Femur (tissue), 1 donor: ENCODE results near the gene GNGT2.

ENCODE experiments used
- DNase-seq: peaks from one replicate; pipeline ENCODE4 v3.0.0-alpha.2; 2017

Gene GNGT2

DNA sequence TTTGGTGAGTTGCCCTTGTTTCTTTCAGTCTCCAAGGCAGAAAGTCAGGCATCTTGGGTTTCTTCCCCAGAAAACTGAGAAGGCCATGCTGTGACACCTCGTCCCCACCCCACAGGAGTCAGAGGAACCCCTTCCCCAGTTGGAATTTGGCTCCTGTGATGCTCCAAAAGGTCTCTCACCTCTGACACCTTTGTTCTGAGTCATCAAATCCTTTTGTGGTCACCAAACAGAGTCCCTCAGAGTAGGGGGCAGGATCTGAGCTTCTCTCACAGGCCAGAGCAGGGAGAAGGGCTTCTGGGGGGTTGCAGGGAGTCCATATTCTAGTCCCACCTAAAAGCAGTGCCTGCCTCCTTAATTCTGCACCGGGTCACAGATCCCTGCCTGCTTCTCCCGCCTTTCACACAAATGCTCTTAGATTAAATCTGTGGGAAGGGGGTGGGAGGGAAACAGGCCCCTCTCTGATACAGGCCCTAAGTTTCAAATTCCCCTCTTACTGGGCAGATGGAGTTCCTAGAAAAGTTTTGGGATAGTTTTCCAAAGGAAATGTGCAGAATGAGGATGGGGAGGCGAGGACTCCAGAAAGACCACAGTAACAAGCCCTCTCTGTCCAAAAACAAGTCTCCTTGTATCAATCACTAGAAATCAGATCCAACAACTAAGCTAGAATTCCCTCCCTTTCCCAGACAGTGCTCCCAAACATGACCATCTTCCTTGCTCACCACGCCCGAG is 18.9 kb upstream of the GNGT2 start:
- no peak for DNase-seq

DNA sequence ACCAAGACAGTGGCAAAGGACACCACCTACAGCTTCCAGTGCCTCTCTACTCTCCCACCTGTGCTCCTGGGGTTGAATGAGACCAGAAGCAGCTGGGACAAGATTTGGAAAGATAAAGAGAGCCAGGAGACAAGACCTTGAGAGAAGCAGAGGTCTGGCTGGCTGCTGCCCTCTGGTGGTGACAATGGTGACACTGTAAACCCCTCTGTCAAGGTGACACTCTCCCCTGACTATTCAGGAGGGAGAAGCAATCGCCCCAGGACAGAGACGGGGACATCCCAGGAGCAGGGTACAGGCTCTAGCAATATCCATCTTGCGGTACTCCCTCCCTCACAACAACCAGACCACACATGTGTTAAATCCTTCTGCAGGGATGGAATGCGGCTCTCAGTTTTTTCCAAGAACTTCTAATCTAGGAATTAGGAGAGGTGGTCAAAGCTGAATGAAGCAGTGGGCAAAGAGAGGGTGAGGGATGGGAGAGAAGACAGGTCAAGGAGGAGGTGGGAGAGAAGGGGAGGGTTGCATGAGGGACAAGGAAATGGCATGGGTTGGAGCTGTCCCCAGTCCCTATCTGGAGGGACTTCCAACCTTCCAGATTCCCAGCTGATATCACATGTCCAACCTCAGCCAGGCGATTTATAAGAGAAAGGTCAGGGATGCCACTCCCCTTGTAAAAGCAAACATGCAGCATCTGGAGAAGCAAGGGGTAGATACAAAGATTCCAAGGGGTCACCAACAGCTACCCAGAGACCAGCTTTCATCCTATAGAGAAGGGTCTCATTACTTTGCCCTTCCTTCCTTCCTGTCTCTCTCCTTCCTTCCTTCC is 17.3 kb upstream of the GNGT2 start:
- peak; percentile 72 for DNase-seq

DNA sequence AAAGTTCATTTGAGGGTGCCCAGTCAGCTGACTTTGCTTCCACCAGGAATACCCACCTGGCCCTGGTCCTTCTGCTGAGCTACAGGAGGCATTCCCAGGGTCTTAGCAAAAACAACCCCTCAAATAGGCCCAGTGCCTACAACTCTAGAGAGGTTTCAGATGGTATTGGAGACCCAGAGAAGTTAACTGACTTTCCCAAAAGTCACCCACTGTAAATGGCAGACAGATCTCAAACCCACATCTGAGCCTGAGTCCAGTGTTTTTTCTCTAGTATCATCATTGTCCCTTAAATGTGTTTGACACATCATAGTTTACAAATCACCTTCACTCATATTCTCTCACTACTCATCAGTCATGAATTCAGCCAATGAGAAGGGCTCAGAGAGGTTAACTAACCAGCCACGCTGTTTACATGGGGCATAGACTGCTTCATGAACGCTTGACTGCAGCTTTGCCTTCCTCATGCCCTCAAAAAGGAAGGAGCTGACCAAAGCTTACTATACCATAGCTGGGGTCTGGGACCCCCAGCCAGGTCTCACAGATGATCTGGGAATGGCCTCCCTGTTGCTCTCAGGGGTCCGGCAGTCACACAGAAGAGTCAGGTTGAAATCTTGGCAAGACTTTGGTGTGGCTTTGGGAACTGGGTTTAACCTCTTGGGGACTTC is 16.5 kb upstream of the GNGT2 start:
- DNase-seq = no peak

DNA sequence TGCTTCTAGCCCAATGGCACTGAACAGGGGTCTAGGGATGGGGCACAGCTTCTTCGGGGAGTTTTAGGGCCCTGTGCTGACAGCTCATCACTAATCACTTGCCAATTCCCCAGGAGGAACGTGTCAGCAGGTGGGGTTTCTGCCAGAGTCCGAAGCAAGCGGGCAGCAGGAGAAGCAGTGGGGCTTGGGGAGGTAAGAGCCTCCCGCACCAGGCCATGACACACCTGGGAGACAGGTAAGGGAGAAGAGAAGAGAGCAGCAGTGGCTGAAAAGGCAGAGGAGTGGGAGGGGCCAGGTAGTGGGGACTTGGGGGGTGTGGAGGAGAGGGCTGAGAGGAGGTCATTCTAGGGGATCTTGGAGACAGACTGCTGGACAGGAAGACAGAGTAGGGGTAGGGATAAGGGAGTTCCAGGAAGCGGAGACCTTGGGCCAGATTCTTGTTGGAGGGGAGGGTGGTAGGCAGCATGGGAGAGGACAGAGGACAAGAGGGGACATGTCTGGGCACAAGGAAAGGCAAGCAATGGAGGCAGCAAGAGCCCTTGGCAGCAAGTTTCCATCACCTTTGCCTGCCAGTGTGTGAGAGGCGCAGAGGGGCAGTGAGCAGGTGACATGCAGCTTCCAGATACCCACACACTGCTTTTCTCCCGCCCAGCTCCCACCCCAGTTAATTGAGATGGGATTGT is 15.3 kb upstream of the GNGT2 start:
- DNase-seq = no peak

DNA sequence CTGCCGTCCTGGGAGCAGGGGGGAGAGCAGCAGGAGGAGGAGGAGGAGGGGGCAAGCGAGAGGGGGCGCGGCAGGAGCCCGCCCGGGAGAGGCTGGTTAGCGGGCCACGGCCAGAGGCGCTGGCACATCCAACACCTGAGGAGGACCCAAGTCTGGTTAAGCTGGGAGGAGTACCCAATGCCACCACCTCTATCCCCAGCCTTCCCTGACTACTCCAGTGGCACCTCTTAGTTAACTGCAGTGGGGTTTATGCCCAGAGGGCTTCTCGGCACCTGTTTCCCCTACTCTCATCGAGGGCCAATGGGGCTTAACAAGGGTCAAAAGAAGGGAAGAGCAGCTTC is 14.6 kb upstream of the GNGT2 start:
- DNase-seq = no peak

DNA sequence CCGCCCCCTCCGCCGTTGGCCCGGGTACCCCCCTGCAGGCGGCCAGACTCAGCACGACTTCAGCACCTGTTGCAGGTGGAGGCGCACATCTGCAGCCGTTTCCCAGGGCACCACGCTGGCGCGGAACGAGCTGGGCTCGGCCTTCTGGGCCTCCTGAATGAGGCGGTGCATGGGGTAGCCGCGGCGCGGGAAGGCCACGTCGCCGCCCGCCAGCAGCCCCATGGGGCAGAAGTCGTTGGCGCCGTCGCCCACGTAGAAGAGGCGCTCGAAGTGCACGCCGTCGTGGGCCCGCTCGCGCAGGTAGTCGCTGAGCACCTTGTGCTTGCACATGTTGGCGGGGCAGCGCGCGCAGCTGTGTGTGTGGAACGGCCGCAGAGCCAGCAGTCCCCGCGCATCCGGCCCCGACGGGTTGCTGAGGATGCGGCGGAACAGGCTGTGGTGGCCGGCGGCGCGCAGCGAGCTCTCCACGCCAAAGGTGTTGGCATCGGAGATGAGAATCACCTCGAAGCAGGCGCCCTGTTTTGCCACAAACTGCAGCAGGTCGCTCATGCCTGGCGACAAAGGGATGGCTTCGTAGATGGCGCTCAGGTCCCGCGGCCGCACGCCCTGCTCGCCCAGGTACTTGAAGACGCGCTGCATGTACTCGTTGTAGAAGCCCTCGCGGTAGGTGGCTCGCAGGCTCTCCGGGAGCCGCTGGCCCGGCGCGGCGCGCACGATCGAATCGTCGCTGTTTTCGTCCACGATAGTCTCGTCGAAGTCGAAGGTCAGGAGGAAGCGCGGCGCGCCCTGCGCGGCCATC is 14.0 kb upstream of the GNGT2 start:
- no peak for DNase-seq

- DNase-seq = peak; percentile 65
Measured at GRCh38 chr17:49223517-49224197, 13.3 kb upstream of the GNGT2 start.

DNA sequence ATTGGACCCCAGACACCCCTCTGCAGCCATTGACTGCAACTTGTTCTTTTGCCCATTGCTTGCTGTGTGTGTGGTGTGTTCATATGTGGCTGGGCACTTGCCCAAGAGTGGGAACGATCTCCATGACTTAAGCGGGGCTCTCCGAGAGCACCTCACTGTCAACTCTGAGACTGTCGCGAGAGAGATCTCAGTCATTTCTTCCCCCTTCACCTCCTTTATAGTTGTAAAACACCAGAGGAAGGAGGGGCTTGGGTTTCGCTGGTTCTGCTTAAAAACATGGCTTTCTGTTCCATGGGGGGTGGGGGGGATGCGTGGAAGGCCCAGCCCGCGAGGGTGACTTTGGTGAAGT is 12.8 kb upstream of the GNGT2 start:
- DNase-seq = no peak

GRCh38 chr17:49219987-49220386 is 9.6 kb upstream of the GNGT2 start:
- DNase-seq = peak; percentile 55

DNA sequence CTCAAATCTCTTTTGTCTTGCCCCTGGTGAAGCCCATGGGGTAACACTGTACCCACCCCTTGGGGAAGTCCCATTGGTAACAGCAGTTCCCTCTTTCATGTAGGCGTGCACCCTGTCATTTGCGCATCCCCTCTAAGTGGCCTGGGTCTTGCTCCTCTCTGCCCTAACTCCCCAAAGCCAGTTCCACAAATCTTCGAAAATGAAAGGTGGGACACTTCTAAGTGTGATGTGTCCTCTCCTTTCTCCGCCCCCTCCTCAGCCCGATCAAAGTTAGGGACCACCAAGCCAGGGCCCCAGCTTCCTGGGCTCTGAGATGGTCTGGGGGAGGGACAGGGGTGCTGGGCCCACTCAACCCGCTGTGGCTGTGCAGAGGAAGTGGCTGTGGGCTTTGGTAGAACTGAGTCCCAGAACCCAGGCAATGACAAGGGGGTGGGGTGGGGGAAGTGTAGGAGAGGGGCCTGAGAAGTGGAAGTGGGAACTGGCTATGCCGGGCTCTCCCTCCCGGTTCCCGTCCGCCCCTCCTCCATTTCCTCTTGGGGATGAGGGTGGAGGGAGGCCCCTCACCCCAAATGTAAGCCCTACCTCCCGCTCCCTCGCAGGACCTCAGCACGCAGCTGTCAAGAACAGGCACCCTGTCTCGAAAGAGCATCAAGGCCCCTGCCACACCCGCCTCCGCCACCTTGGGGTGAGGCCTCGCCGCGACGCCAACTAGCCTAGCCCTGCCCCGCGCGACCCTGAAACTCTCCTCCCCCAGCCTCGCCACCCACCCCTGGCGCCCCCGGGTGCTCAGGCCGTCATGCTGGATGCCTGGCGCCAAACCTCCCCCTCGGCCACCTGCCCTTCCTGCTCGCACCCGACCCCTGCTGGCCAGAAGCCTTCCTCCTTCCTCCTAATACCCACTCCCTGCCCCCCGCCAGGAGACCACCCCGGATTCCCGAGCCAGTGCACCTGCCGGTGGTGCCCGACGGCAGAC is 8.9 kb upstream of the GNGT2 start:
- peak; percentile 45 for DNase-seq

- DNase-seq = peak; percentile 61
Measured at GRCh38 chr17:49217651-49218413, 7.5 kb upstream of the GNGT2 start.

DNA sequence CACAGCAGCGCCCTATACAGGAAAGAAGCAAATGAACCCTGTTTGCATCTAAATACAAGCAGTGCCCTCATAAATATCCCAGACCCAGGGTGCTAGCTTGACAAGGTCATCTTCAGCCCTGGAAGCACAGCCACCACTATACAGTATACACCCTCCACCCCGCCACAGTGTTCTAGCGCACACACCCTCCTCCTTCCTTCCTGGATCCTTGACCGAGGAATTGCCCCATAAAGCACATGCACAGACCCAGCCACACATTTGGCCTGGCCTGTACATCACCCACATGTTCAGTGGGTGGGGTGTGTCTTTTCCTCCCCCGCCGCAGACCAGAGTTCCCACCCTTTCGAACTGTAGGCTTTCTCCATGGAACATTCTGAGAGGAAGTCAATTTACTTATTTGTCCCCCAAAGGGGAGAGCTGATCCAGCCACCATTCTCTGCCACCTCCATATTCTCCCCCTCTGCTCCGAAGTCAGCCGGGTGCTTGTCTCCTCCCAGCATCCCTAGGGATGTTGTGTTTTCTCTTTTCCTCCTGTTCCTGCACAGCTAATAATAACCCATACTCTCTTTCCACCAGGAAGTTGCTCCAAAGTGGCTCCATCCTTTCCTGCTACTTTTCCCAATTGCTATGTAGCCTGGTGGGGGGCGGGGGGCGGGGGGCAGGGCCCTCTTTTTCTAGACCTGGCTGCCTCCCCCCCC is 6.7 kb upstream of the GNGT2 start:
- no peak for DNase-seq

DNA sequence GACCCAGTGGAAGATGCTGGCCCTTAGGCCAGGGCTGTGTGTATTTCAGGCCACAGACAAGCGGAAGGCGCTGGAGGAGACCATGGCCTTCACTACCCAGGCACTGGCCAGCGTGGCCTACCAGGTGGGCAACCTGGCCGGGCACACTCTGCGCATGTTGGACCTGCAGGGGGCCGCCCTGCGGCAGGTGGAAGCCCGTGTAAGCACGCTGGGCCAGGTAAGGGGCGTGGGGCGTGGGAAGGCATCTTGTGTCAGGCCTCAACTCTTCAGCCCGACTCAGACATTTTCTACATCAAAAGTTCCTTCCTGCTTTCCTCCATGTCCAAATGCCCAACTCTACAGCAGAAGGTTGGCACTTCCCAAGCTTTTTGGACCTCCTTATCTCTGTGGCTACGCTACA is 6.1 kb upstream of the GNGT2 start:
- no peak for DNase-seq

DNA sequence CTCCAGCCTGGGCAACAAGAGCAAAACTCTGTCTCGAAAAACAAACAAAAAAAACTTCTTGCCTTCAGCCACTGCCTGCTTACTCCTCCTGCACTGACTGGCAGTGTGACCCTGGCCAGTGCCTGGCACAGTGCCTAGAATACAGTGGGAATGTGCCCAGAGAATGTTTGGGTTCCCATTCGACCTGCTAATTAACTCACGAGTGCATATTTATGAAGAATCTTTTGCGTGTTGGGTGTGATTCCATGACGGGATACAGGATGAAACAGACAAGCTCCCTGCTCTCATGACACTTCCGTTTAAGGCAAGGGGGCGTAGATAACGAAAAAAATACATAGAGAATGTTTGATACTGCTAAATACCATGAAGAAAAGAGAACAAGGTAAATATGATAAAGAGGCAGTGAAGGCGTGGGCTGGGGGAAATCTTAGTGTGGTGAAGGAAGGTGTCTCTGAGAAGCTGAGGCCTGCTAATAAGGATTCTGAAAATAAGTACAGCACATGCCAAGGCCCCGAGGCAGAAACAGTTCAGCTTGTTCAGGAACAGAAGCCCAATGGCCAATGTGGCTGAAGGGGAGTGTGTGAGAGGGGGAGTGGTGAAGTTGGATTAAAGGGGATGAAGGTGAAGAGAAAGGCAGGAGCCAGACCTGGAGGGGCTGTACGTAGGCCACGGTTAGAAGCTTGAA is 4.4 kb upstream of the GNGT2 start:
- DNase-seq = peak; percentile 50

GRCh38 chr17:49213847-49214246 is 3.5 kb upstream of the GNGT2 start:
- DNase-seq = no peak

DNA sequence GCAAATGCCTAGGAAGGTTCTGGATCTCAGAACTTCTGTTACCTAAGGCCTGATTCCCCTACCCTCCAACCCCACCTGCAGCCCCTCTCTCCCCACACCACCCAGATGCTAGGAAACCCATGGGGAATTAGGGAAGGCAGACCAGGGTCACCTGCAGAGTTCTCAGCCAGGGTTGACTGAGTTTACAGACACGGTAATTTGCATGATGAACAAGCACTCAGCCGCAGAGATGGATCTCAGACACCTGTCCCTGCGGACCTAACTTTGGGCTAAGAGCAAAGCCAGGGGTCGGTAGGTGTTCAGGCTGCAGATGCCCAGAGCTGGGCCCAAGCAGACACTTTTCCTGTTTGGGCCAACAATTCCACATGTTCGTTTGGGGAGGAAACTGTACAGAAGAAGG is 3.0 kb upstream of the GNGT2 start:
- no peak for DNase-seq

GRCh38 chr17:49209061-49209571 is 1.3 kb downstream of the GNGT2 start:
- DNase-seq = no peak

- DNase-seq = no peak
Measured at GRCh38 chr17:49204516-49204915, 5.9 kb downstream of the GNGT2 start.
